ENCODE results near the gene DNAJC13. TPM values are rescaled to one million over a fixed set of nuclear protein-coding genes. Genes with fewer than 3 reads are reported as not detected.

Gene DNAJC13
- total RNA-seq, 4 donors from 2014 or later = 42.0 to 102 (median 52.1) TPM

GRCh38 chr3:132457286-132457685, 40.0 kb downstream of the DNAJC13 start:
- DNase-seq = no peak
- Histone ChIP-seq H3K36me3 (peaks cover 0 to 93% (median 0%) of the 10 kb centered on the region in 3 donors), H3K27me3 (no peaks in the 10 kb centered on the region)

DNA sequence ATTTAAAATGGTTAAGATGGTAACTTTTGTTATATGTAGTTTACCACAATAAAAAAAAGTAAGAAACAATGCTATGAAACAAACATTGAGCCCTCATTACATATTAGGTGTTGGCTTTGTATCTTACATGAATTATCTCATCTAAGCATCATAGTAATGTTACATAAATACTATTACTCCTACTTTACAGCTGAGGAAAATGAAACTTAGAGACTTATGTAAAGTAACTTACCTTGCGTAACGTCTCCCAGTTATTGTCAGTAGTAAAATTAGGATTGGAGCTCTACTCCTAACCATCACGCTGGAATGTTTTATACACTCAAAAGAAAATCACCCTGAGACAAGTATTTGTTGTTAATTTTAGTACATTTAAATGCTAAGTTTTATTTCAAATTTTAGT, 42.2 kb downstream of the DNAJC13 start:
- Histone ChIP-seq H3K27me3 (no peaks in the 10 kb centered on the region), H3K9me3 (no peaks in the 10 kb centered on the region), H3K27ac (no peak overlapping the region), H3K4me3 (no peak overlapping the region), H3K4me1 (no peaks in the 10 kb centered on the region), H3K36me3 (peaks cover 0 to 90% (median 0%) of the 10 kb centered on the region in 3 donors)
- TF ChIP-seq POLR2A (IDR thresholded peaks at IDR 0.05) = no peak
- TF ChIP-seq, protein P1, sequence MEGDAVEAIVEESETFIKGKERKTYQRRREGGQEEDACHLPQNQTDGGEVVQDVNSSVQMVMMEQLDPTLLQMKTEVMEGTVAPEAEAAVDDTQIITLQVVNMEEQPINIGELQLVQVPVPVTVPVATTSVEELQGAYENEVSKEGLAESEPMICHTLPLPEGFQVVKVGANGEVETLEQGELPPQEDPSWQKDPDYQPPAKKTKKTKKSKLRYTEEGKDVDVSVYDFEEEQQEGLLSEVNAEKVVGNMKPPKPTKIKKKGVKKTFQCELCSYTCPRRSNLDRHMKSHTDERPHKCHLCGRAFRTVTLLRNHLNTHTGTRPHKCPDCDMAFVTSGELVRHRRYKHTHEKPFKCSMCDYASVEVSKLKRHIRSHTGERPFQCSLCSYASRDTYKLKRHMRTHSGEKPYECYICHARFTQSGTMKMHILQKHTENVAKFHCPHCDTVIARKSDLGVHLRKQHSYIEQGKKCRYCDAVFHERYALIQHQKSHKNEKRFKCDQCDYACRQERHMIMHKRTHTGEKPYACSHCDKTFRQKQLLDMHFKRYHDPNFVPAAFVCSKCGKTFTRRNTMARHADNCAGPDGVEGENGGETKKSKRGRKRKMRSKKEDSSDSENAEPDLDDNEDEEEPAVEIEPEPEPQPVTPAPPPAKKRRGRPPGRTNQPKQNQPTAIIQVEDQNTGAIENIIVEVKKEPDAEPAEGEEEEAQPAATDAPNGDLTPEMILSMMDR (IDR thresholded peaks at IDR 0.05) = no peak
- DNase-seq = no peak

More at GRCh38 chr3:132457286-132457685, 40.0 kb downstream of the DNAJC13 start:
- Histone ChIP-seq H3K4me3 (no peak overlapping the region), H3K9me3 (no peaks in the 10 kb centered on the region), H3K27ac (no peak overlapping the region), H3K4me1 (no peaks in the 10 kb centered on the region)
- no peak for TF ChIP-seq POLR2A (IDR thresholded peaks at IDR 0.05)
- TF ChIP-seq, protein P1 (IDR thresholded peaks at IDR 0.05) = no peak

- Histone ChIP-seq H3K9me3 (no peaks in the 10 kb centered on the region), H3K36me3 (peaks cover 0 to 76% (median 0%) of the 10 kb centered on the region in 3 donors), H3K27me3 (no peaks in the 10 kb centered on the region), H3K4me1 (no peaks in the 10 kb centered on the region), H3K27ac (no peak overlapping the region), H3K4me3 (no peak overlapping the region)
- TF ChIP-seq, protein P1 (IDR thresholded peaks at IDR 0.05) = no peak
- no peak for TF ChIP-seq POLR2A (IDR thresholded peaks at IDR 0.05)
- no peak for DNase-seq
Measured at GRCh38 chr3:132461544-132461943, 44.2 kb downstream of the DNAJC13 start.

GRCh38 chr3:132464066-132464465, 46.8 kb downstream of the DNAJC13 start:
- peaks cover 0 to 67% (median 3%) of the 10 kb centered on the region in 3 donors for H3K36me3 ChIP-seq
- no peaks in the 10 kb centered on the region for H3K27me3 ChIP-seq
- TF ChIP-seq, protein P1 (IDR thresholded peaks at IDR 0.05) = no peak
- TF ChIP-seq POLR2A (IDR thresholded peaks at IDR 0.05) = no peak
- H3K4me1 ChIP-seq = no peaks in the 10 kb centered on the region
- no peak overlapping the region for H3K4me3 ChIP-seq
- no peak for DNase-seq
- no peak overlapping the region for H3K27ac ChIP-seq
- no peaks in the 10 kb centered on the region for H3K9me3 ChIP-seq

DNA sequence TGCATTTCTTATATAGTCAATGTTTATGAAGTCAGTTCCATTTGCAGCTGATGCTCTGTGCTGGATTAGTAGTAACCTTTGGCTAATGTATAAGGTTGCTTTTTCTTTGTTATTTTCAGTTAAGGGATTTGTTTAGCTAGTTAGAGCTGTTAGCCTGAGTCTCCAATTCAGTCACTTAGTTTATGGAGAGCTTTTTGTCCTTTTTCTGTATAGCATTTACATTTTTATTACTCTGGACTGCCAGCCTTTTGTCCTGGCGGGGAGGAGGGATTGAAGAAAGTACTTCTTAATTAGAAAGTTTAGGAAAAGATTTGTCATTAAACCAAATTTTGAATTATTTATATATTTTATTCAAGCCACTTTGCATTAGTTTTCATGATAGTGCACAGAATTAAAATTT, 52.0 kb downstream of the DNAJC13 start:
- no peak overlapping the region for H3K27ac ChIP-seq
- peaks cover 0 to 36% (median 3%) of the 10 kb centered on the region in 3 donors for H3K36me3 ChIP-seq
- no peak overlapping the region for H3K4me3 ChIP-seq
- no peaks in the 10 kb centered on the region for H3K9me3 ChIP-seq
- no peaks in the 10 kb centered on the region for H3K27me3 ChIP-seq
- no peak for TF ChIP-seq POLR2A (IDR thresholded peaks at IDR 0.05)
- TF ChIP-seq, protein P1 (IDR thresholded peaks at IDR 0.05) = no peak
- H3K4me1 ChIP-seq = no peaks in the 10 kb centered on the region
- no peak for DNase-seq

DNA sequence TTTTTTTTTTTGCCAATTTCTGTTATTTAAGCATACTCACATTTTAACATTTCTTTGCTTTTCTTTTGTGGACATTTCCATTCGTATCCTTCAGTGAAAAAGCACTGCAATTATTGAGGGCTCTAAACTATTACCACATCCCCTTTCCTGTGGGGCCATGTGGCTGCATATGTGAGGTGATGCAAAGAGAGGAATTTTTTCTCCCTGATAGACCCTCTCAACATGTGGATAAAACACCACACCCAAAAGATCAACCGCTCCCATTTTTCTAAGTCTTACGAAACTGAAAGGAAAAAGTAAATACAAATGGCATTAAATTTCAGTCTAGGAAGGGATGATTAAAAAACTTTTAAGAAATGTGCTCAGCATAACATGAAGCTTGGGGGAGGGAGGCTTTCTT, 68.8 kb downstream of the DNAJC13 start:
- H3K4me1 ChIP-seq = no peaks in the 10 kb centered on the region
- H3K36me3 ChIP-seq = peaks cover 0 to 73% (median 0%) of the 10 kb centered on the region in 3 donors
- DNase-seq = no peak
- TF ChIP-seq, protein P1 (IDR thresholded peaks at IDR 0.05) = no peak
- TF ChIP-seq POLR2A (IDR thresholded peaks at IDR 0.05) = no peak
- no peak overlapping the region for H3K27ac ChIP-seq
- H3K4me3 ChIP-seq = no peak overlapping the region
- H3K27me3 ChIP-seq = no peaks in the 10 kb centered on the region
- no peaks in the 10 kb centered on the region for H3K9me3 ChIP-seq

Measured in Peyer's patch (tissue), 4 donors.